Stimulated activated CD4-positive, alpha-beta T cell treated with anti-CD3 and anti-CD28 coated beads, TNF-alpha, amount 100 ng/mL, for 48 hours (primary cell): ENCODE measurements around the gene OTOF.

Experiments
- DNase-seq, 3 donors: peaks; one replicate each; pipeline ENCODE4 v3.0.0-alpha.2; 2020; ENCODE audit warnings: low read depth in 3 of 3

The OTOF gene

DNA sequence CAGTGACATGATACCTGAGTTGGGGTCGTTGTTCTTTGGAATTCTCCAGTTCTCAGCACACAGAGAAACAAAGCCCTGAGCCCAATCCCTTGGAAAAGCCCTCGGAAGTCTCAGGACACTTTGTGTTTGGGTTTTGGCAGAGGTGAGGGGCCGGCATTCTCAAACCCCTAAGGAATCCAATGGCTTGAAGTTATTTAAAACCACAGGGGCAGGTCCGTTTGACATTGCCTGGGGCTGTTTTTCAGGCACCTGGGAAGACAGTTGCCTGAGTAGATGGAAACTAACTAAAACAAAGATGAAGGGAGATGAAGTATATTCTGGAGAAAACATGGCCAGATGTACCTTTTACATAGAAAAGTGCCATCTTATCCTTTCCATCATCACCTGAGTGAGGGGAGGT, 22.5 kb upstream of the OTOF start:
- DNase-seq: no peak

DNA sequence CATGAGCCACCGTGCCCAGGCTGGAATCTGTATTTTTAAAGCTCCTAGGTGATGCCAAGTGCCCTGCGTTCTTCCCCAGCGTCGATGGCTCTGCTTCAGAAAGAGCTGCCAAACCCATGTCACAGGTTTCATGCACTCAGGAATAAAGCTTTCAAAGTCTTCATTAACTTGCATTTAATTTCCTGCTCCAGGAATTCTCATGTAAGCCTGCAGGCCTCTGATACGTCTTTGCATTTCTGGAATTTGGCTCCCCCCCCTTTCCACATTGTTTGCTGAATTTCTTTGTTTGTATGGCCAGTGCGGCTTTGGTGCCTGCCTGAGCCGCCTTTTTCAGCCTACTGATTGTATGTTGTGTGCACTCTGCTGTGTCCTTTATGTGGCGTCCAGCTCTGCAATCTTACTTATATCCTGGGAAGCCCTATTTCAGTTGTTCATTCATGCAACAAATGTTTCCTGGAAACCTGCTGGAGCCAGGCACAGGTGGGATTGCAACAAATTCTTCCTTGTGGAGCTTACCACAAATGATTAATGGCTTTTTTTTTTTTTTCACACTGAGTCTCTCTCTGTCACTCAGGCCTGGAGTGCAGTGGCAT, 17.9 kb upstream of the OTOF start:
- no peak for DNase-seq

DNA sequence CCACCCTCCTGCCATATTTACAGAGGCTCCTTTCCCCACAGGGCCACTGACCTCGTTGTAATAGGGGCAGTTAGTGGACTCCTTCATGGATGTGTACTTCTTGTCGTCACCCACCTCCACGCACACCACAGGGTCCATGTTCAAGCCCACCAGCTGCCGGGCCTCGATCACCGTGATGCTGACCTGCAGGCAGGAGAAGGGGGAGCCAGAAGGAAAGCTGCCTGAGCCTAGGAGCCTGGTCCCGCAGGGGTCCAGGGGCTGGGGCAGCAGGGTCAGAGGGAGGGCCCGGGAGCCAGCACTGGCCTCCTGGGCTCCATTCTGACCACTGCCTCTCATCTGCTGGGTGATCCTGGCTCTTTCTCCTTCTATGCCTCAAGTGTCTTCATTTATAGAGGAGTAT, 17.0 kb upstream of the OTOF start:
- no peak for DNase-seq

DNA sequence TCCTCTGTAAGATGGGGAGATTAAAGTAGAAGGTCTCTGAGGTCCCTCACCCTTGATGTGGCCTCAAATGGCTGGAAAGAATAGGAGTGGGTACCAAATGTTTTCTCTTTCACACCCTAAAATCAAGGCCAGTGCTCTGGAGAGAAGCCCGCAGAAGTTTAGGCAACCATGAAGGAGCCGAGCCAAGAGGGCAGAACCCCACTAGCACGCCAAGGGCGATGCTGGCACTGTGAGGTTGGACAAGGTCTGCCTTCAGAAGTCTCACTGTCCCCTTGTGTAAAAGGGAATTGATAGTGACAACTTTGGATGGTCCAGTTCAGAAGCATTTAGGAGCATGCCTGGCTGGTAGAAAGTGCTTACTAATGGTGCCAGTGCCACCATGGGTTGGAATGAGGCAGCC, 16.3 kb upstream of the OTOF start:
- DNase-seq: no peak

DNA sequence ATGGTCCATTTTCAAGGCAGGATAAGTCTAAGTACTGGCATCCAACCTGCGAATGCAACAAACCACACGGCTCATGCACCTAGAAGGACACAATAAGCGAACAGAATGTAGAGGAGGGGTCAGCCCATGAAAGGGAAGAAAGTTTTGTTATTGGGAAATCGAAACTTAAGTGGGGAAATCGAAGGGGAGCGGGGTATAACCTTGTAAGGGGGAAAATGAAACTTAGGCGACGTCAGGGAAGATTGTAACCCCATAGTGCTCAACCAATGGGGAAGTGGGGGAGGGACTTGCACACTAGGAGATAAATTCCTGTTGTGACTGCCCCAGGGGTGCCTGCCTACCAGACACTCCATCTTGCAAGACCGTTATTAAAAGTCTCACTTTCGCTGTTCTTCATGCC, 15.6 kb upstream of the OTOF start:
- no peak for DNase-seq

DNA sequence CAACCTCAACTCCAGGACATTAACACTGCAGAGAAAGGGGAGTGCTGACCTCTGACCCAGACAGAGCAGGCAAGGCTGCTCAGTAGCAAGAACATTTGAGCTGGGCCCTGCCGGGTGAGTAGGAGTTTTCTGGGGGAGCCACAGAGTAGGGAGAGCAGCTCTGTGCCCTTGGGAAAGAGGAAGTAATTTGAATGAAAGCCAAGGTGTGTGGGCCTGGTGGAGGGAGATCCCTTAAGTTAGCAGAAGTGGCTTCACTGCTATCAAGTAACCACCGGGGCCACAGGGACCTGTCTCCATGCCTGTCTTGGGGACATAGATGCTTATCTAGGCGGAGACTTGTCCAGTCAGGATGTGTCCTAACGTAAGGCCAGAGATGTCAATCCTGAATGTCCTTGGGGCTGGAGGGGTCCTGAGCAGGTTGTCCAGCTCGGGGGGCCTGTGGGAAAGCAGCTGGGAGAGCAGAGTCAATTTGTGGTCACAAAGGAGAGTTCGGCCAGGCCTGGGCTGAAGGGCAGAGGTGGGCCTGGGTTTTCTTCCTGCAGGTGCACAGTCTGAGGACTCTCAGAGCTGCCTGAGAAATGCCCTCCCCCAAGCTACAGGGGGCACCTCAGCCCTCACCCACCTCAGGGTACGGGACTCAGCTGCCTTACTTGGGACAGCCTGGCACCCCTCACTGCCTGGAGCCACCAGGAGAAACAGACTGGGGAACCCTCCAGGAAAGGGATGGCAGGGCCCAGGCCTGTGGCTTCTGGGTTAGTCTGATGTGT, 15.0 kb upstream of the OTOF start:
- no peak for DNase-seq

DNA sequence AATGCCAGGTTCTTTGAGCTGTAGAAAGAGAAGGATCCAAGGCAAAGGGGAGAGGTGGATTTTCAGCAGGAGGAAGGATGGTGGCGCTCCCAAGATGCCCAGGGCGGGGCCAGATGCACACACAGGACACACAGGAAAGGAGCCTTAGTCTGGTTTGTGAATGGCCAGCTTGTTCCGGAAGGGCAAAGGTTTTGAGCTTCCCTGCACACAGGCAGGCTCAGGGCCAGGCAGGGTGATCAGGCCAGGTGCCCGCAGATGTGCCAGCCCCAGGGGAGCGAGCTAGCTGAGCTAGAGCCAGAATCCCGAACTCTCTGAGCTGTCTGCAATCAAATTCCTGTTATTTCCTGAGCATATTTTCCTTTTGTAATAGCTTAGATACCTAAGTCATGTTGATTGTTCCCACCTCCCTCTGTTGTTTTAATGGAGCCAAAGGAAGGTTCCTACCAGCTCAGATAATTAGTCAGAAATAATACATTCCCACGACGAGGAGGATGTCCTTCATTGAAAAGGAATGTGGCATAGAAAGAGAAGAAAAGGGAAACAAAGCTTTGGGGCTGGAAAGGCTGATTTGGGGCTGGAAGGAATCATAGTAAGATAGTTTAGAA, 13.7 kb upstream of the OTOF start:
- no peak for DNase-seq

DNA sequence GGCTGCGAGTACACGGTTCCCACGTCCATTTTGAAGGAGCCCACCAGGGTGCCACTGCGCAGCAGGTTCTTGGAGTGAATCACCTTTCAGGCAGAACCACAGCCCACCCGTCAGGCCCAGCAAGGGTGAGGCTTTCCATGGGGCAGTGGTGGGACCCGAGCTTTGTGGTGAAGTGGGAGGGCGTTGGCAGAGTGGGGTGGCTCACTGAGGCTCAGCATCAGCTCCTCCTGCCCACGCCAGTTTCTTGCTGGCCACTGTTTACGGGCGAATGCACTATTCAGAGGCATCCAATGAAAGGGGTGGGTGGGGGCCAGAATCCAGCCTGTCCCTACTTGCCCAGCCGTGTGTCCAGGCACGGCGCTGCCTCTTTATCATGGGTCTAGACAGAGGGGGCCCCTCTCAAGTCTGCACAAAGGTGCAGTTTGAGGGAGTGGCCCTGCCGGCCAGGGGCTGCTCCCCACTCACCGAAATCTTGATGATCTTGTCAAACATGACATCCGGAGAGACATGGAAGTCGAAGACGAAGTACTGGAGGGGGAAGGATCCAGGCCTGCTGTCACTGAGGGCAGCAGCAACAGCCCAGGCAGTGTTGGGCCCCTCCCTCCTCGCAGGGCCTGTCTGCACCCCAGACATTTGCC, 11.4 kb upstream of the OTOF start:
- DNase-seq: no peak

DNA sequence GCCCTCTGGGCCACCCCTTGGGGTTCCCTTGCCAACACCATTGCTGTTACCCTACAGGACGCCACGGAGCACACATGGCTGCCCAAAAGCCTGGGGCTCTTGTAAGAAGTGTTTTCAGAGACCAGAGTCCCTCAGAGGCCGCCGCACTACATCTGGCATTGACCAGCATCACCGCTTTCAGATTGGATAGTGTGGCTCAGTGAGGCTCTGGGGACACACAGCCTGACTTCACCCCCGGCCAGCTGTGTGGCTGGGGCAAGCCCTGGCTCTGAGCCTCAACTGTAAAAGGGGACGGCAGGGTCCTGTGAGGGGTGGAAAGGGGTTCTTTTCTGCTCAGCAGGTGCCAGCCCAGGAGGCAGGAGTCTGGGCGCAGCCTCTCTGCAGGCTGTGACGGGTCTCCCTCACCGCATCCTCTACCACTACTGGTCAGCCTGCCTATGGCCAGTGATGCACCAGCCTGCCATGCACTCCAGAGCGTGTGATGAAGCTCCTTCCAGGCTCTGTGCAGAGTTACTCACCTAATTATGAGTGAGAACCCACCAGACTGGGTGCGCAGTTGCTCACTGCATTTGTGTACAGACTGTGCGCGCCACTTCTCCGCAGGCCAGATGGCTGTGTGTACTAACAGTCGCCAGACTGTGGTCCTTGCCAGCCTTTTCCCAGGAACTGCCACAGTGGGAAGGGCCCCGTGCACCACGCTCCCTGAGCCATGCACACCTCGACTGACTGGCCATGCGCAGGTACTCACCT, 10.7 kb upstream of the OTOF start:
- no peak for DNase-seq

DNA sequence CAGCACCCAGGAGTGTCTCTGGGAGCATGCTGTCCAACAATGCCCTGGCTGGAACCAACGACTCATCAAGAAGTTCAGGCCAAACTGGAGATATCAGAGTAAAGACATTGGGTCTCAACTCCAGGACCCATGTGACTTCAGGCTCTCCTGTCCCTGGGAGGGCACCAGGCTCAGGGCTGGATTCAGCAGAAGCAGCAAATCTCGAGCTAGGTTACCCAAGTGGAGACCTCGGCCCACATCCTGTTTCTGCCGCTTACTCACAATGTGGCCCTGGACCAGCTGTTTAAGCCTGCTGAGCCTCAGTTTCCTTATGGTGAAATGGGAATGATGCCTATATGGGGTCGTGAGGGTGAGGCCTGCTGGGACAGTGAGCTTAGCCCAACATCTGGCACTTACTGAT, 9.3 kb upstream of the OTOF start:
- no peak for DNase-seq

DNA sequence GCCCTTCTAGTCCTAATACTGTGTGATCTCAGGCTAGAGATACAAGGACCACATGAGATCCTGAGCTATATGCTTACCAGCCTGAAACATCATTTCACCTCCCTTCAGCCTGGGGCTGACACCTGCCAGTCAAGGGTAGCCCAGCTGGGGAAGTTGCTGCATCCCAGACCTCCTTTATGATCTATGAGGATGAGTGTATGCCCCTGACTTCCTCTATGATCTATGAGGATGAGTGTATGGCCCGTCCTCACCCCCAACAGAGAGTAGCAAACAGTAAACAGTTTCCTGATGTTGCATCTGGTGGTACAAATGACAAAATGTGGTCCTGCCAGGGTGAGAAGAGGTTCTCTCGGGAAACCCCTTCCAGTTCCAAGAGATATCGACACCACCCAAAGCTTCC, 8.9 kb upstream of the OTOF start:
- DNase-seq: no peak

DNA sequence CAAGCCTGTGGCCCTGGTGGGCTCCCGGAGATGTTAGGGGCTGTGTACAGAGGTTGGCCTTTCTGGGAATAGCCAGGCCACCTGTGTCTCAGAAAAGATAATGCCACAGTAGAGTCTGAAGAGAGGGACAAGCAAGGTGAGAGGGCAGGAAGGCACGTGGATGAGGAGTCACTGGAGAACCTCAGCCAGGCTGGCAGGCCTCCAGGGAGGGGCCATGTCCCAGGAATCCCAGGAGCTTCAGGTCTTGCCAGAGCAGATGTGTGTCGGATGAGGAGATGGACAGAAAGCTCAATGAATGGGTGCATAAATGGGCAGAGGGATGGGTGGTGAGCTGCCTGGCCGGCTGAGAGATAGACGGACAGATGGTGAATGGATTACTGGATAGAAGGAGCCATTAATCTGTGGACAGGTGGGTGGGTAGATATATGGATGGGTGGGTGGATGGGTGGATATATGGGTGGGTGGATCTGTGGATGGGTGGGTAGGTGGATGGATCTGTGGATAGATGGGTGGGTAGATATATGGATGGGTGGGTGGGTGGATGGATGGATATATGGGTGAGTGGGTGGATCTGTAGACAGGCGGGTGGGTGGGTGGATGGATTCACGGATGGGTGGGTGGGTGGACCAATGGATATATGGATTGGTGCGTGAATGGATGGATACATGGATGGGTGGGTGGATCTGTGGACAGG, 7.9 kb upstream of the OTOF start:
- no peak for DNase-seq

DNA sequence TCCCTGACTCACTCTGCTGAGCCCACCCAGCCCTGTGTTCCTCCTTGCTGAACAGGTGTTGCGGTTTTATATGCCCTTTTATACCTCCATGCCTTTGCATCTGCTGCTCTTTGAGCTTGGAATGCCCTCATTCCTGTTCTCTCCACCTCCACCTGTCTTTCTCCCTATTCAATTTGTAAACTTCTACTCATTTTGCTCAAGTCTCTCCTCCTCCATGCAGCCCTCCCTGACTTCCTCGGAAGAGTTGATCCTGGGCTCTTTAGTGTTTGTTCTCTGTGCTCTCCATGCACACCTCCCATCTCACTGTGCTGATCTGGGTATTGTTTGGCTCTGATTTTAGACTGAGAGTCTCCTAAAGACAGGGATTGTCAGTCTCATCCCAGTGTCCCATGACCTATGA, 7.2 kb upstream of the OTOF start:
- no peak for DNase-seq

DNA sequence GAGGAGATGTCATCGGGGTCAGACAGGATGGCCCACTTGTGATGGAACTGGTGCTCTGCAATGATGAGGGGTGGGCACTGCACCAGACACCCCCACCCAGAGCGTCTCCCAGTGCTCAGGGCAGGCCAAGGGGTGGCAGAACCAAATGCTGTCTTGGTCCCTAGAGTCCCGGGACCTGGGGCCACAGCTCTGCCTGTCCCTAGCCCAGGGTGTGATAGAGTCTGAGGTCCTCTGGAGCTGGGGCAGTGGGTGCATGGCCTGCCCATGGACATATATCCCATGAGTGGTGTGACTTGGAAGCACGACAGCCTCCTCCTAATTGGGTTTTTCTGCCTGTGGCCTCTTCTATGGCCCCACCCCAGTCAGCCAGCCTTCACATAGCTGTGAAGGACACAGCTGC, 6.7 kb upstream of the OTOF start:
- DNase-seq: no peak

DNA sequence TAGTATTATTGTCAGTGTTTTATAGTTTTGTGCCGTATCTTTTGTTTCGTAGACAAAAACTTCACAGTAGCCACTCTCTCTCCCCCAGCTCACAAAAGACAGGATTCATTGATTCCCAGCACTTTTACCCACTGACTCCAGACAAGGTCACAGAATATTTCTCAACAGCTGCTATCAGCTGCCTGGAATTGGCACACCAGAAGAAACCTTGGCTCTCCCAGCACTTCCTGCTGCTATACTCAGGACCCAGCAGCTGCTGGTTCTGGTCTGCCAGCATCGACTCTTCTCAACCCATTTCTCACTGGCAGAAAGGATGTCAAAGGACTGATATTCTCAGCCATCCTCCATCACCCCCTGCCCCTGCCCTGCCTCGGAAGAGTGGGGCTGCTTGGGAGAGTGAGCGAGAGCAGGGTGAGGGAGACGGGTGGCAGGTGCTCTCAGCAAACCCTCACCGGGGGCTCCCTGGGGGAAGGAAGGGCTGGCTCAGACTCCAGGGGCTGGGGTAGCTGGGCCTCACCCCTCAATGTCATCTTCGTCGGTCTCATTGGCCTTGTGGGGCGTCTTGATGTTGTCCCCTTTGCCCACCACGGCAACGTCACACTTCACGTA, 6.1 kb upstream of the OTOF start:
- DNase-seq: no peak

DNA sequence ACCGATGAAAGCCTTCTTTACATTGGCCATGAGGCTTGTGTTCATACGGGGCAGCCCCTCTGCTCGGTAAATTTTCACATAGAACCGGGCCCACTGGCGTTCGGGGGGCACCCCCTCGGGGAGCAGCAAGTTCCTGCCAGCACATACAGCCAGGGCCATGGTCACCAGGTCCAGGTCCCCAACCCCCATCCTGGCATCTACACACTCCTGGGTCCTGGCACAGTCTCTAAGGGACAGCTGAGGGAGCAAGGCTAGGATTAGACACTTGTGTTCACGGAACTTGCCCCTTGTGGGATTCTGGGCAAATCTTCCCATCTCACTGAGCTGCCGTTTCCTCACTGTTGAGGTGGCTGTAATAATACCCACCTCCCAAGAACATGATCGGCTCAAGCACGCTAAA, 5.6 kb upstream of the OTOF start:
- no peak for DNase-seq

DNA sequence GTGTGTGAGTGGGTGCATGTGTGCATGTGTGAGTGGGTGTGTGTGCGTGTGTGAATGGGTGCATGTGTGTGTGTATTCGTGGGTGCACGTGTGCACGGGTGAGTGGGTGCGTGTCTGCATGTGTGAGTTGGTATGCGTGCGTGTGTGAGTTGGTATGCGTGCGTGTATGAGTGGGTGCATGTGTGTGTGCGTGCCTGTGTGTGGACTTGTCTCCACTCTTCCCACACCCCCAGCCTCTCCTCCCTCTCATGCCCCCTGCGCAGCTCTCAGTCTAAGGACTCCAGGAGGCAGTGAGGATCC, 5.1 kb upstream of the OTOF start:
- no peak for DNase-seq

DNA sequence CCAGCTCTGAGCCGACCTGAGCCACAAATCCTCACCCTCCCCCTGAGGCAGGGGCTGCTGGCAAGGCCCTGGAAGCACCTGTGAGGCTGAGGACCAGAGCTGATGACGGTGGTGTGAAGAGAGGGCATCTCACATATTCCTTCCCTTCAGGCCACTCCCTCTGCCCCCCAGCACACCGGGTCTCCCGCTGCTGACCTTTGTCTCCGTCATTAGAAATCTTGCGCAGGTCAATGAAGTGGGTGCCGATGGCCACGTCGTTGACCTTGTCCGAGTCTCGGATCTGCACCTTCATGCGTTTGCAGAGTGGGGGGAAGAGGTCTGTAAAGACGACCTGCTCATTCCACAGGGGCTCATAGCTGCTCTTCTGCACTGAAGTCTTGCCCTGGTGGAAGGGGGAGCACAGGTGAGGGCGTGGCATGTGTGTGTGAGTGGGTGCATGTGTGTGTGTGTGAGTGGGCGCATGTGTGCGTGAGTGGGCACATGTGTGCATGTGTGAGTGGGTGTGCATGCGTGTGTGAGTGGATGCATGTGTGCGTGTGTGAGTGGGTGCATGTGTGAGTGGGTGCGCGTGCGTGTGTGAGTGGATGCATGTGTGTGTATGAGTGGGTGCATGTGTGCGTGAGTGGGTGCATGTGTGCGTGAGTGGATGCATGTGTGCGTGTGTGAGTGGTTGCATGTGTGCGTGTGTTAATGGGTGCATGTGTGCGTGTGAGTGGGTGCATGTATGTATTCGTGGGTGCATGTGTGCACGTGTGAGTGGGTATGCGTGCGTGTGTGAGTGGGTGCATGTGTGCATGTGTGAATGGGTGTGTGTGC, 4.5 kb upstream of the OTOF start:
- DNase-seq: no peak

DNA sequence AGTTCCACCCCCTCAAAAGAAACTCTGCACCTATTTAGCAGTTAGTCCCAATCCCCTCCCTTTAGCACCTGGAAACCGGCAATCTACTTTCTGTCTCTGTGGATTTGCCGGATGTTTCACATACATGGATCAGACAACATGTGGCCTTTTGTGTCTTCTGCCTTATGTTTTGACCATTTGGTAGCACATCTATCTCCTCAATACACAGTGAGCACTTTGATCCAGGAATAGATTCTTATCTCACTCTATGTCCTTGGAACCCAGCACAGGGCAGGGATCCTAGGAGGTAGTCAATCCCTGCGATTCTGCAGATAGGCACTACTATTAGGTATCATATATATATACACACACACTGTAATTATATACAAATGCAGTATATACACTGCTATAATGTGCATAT, 3.8 kb upstream of the OTOF start:
- no peak for DNase-seq

DNA sequence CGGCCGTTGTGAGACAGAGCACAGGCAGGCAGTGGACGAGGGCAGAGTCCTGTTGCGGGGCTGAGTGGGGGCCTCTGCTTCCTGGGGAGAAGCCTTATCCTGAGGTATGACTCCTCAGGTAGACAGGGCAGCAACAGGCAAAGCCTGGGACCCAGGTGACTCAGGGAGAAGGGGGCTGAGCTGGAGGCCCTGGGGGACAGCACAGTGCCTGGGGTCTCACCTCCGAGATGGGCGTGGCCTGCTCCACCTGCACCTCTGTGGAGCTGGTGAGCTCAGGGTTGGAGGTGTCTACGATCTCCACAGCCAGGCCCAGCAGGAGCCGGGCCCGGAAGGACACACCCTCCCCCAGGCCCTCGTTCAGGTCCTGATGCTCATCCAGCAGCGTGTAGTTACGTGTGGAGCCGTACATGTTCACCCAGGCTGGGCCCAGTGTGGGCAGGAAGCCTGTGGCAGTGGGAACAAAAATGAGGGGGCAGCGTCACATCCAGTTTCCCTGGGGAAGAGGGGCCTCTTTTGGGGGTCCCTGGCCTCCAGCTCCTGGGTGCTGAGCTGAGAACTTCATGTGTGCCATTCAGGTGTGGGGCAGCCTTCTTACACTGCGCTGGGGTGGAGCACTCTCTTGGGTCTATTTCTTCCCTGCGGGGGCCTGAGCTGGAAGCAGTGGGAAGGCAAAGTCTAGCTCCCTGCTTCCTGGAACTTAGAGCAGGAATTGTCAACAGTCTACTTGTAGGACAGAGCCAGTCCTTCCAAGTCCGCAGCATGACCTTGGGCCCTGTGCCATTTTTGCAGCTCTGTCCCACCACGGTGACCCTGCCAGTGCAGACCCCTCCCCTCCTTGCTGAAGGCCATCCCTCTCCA, 2.9 kb upstream of the OTOF start:
- no peak for DNase-seq
